GM23338 (cell line): ENCODE data around the gene KIR2DL4. TPM values are rescaled to one million over a fixed set of nuclear protein-coding genes. Genes with fewer than 3 reads are reported as not detected.
"Not testable (repeated sequence)": the region's sequence is repeated elsewhere in the genome, so short reads cannot be mapped to it uniquely, and the experiment has no call there.

Experiments used
- ATAC-seq: fragments of 200-7000 bp; cut with Tn5 transposase; 3 replicates; pipeline ENCODE4 v1.9.1; 2020
- DNase-seq: peaks from one replicate; pipeline ENCODE4 v3.0.0-alpha.2; 2015; ENCODE audit warnings: low spot score
- H2AFZ ChIP-seq: fragments of 200-600 bp; sonication (generic); 2 replicates; pipeline ENCODE4 v1.8.0; 2016; ENCODE audit warnings: antibody characterized with exemption, mild to moderate bottlenecking, moderate library complexity
- H3F3A ChIP-seq: fragments of 200-600 bp; sonication (generic); replicated peaks from 2 replicates; pipeline ENCODE4 v1.8.0; 2017; ENCODE audit warnings: antibody characterized with exemption, mixed run types, low read depth
- H3K27ac ChIP-seq: fragments of 200-600 bp; sonication (generic); 2 replicates; pipeline ENCODE4 v1.6.1; 2016; ENCODE audit warnings: low read depth
- H3K27me3 ChIP-seq: fragments of 200-600 bp; sonication (generic); 2 replicates; pipeline ENCODE4 v1.8.0; 2016; ENCODE audit warnings: mild to moderate bottlenecking, mixed run types, moderate library complexity; ENCODE audit not compliant: insufficient read depth
- H3K36me3 ChIP-seq: fragments of 200-600 bp; sonication (generic); 2 replicates; pipeline ENCODE4 v1.8.0; 2016; ENCODE audit warnings: mild to moderate bottlenecking; ENCODE audit not compliant: insufficient read depth
- H3K4me1 ChIP-seq: fragments of 200-600 bp; sonication (generic); 2 replicates; pipeline ENCODE4 v1.8.0; 2016; ENCODE audit warnings: mild to moderate bottlenecking, moderate library complexity; ENCODE audit not compliant: insufficient read depth
- H3K4me2 ChIP-seq: fragments of 200-600 bp; sonication (generic); 2 replicates; pipeline ENCODE4 v1.7.1; 2017; ENCODE audit warnings: mixed run types
- H3K4me3 ChIP-seq: fragments of 200-600 bp; sonication (generic); 2 replicates; pipeline ENCODE4 v1.6.1; 2016; ENCODE audit warnings: mixed run types
- H3K79me2 ChIP-seq: fragments of 200-600 bp; sonication (generic); replicated peaks from 2 replicates; pipeline ENCODE4 v1.8.0; 2017; ENCODE audit warnings: mild to moderate bottlenecking; ENCODE audit not compliant: insufficient read depth
- H3K9me2 ChIP-seq: fragments of 200-600 bp; sonication (generic); 2 replicates; pipeline ENCODE4 v1.8.0; 2017; ENCODE audit not compliant: insufficient read depth
- H4K20me1 ChIP-seq: fragments of 200-600 bp; sonication (generic); replicated peaks from 2 replicates; pipeline ENCODE4 v1.8.0; 2017; ENCODE audit warnings: mild to moderate bottlenecking; ENCODE audit not compliant: insufficient read depth
- H3K27ac Mint-ChIP-seq: 2 replicates; pipeline ENCODE4 v1.8.0; 2020; ENCODE audit warnings: inconsistent platforms, mild to moderate bottlenecking, moderate library complexity, mixed read lengths
- H3K27me3 Mint-ChIP-seq: 3 replicates; pipeline ENCODE4 v1.8.0; 2022; ENCODE audit warnings: low read depth, mild to moderate bottlenecking, moderate library complexity, mixed read lengths, inconsistent platforms; ENCODE audit not compliant: insufficient read depth, poor library complexity
- H3K36me3 Mint-ChIP-seq: 3 replicates; pipeline ENCODE4 v1.8.0; 2021; ENCODE audit warnings: low read depth, mild to moderate bottlenecking, inconsistent platforms, moderate library complexity, mixed read lengths
- H3K4me1 Mint-ChIP-seq: 3 replicates; pipeline ENCODE4 v1.8.0; 2020; ENCODE audit warnings: mild to moderate bottlenecking, inconsistent platforms, mixed read lengths
- H3K4me3 Mint-ChIP-seq: 3 replicates; pipeline ENCODE4 v1.8.0; 2021; ENCODE audit warnings: moderate library complexity, mild to moderate bottlenecking, inconsistent platforms, mixed read lengths
- H3K9me3 Mint-ChIP-seq: 3 replicates; pipeline ENCODE4 v1.8.0; 2020; ENCODE audit warnings: moderate library complexity, mild to moderate bottlenecking, inconsistent platforms, mixed read lengths
- CREB1 ChIP-seq: fragments of 250-450 bp; sonication (Bioruptor Pico); IDR thresholded peaks from 2 replicates; pipeline ENCODE4 v1.5.0; 2020; ENCODE audit warnings: low read depth, mild to moderate bottlenecking, moderate library complexity
- ETS1 ChIP-seq: IDR thresholded peaks from 2 replicates; pipeline ENCODE4 v1.6.1; 2016; ENCODE audit warnings: antibody characterized with exemption
- EZH2 ChIP-seq: fragments of 200-600 bp; sonication (generic); IDR thresholded peaks from one replicate; pipeline ENCODE4 v1.8.0; 2017; ENCODE audit warnings: antibody characterized with exemption, mild to moderate bottlenecking, low read depth; ENCODE audit not compliant: unreplicated experiment
- EZH2phosphoT487 ChIP-seq: fragments of 200-600 bp; sonication (generic); IDR thresholded peaks from one replicate; pipeline ENCODE4 v1.8.1; 2018; ENCODE audit warnings: antibody characterized with exemption; ENCODE audit not compliant: unreplicated experiment
- JUNB ChIP-seq: IDR thresholded peaks from one replicate; pipeline ENCODE4 v1.6.1; 2016; ENCODE audit warnings: antibody characterized with exemption; ENCODE audit not compliant: unreplicated experiment
- NANOG ChIP-seq: IDR thresholded peaks from 2 replicates; pipeline ENCODE4 v1.6.1; 2016; ENCODE audit warnings: antibody characterized with exemption, borderline replicate concordance
- POLR2AphosphoS5 ChIP-seq: IDR thresholded peaks from 2 replicates; pipeline ENCODE4 v1.6.1; 2016; ENCODE audit warnings: antibody characterized with exemption, low read depth
- STAT1 ChIP-seq: IDR thresholded peaks from one replicate; pipeline ENCODE4 v1.6.1; 2016; ENCODE audit warnings: antibody characterized with exemption; ENCODE audit not compliant: unreplicated experiment
- ZNF114 ChIP-seq: fragments of 250-450 bp; sonication (Bioruptor Pico); IDR thresholded peaks from 2 replicates; pipeline ENCODE4 v1.5.0; 2020; ENCODE audit warnings: mild to moderate bottlenecking, moderate library complexity
- ZNF331 ChIP-seq: fragments of 250-450 bp; sonication (Bioruptor Pico); IDR thresholded peaks from 2 replicates; pipeline ENCODE4 v1.5.0; 2020; ENCODE audit warnings: low read depth, mild to moderate bottlenecking, moderate library complexity
- polyA plus RNA-seq: library from polyadenylated mRNA; unstranded; fragments of >200 nt; fragmentation: Nextera tagmentation; extraction: Ambion mirVana; gene quantifications from 2 replicates; pipeline ENCODE4 v1.2.1, GENCODE V29; 2016
- total RNA-seq: library from RNA; depleted of rRNA; stranded (reverse); fragments of >200 nt; shearing (Covaris generic); gene quantifications from 2 replicates; pipeline ENCODE4 v1.2.3, GENCODE V29; 2014
- TF ChIP-seq, protein P1 (sequence below): IDR thresholded peaks from one replicate; pipeline ENCODE4 v1.6.1; 2018; ENCODE audit warnings: antibody characterized with exemption; ENCODE audit not compliant: unreplicated experiment

The KIR2DL4 gene
- total and polyA plus RNA-seq, 2 experiments from 2014 or later, result not detected

GRCh38 chr19:54806516-54806838 is 3.1 kb downstream of the KIR2DL4 start (continued):
- no peak for TF ChIP-seq ETS1
- no peak for TF ChIP-seq NANOG

DNA sequence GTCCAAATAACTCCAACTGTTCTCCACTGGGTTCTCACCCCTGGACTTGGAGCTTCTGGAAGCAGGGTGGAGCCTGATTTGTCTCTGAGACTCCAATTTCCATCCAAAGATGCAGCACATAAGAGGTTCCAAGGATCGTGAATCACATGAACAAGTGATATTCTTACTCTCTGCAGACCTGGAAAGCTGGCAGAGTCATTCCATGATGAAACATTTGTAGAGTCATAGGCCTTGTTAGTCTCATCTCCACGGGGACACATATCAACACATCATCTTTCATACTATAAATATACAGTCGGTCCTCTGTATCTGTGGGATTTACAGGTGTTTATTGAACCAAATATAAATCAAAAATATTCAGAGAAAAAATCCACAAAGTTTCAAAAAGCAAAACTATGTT is 11.2 kb downstream of the KIR2DL4 start:
- not testable (repeated sequence) for DNase-seq, H3K4me3 ChIP-seq, H3K4me3 Mint-ChIP-seq, H3K4me2 ChIP-seq, H3K4me1 ChIP-seq, H2AFZ ChIP-seq, H3K4me1 Mint-ChIP-seq, ATAC-seq, H3K27ac ChIP-seq, H3K27ac Mint-ChIP-seq, H3K36me3 ChIP-seq, H3K27me3 ChIP-seq, H4K20me1 ChIP-seq, H3K79me2 ChIP-seq, H3K9me2 ChIP-seq, H3F3A ChIP-seq
- Mint-ChIP-seq H3K27me3 (peaks cover 21% of the 10 kb centered on the region), H3K36me3 (peaks cover 59% of the 10 kb centered on the region), H3K9me3 (peaks cover 100% of the 10 kb centered on the region)

GRCh38 chr19:54816251-54816650 is 12.8 kb downstream of the KIR2DL4 start, which contains the start of gene KIR3DL1:
TSS of gene KIR3DL1 (plus strand) at chr19:54816468.
- H3K27ac Mint-ChIP-seq, H3K4me3 ChIP-seq, H4K20me1 ChIP-seq, H3K9me2 ChIP-seq, H3F3A ChIP-seq, H3K4me1 Mint-ChIP-seq, H3K4me2 ChIP-seq, H2AFZ ChIP-seq, H3K4me1 ChIP-seq, H3K27ac ChIP-seq, H3K36me3 ChIP-seq, H3K4me3 Mint-ChIP-seq, ATAC-seq, H3K79me2 ChIP-seq, DNase-seq, H3K27me3 ChIP-seq: not testable (repeated sequence)
- Mint-ChIP-seq H3K9me3 (peaks cover 100% of the 10 kb centered on the region), H3K27me3 (peaks cover 24% of the 10 kb centered on the region), H3K36me3 (peaks cover 60% of the 10 kb centered on the region)

GRCh38 chr19:54817670-54818536 is 14.5 kb downstream of the KIR2DL4 start:
- H3K9me2 ChIP-seq, result no peaks in the 10 kb centered on the region
- Mint-ChIP-seq H3K4me3 (no peak overlapping the region), H3K9me3 (peaks cover 99% of the 10 kb centered on the region), H3K4me1 (no peaks in the 10 kb centered on the region), H3K36me3 (peaks cover 56% of the 10 kb centered on the region), H3K27me3 (peaks cover 24% of the 10 kb centered on the region), H3K27ac (no peak overlapping the region)
- H3K27me3 ChIP-seq, result no peaks in the 10 kb centered on the region
- H3K79me2 ChIP-seq, result no peaks in the 10 kb centered on the region
- no peaks in the 10 kb centered on the region for H3K4me1 ChIP-seq
- H3K4me3 ChIP-seq, result no peak overlapping the region
- H3K4me2 ChIP-seq, result no peak overlapping the region
- no peak overlapping the region for H3K27ac ChIP-seq
- no peak for ATAC-seq
- no peak overlapping the region for H2AFZ ChIP-seq
- H4K20me1 ChIP-seq, result no peaks in the 10 kb centered on the region
- DNase-seq, result no peak
- H3K36me3 ChIP-seq, result no peaks in the 10 kb centered on the region
- H3F3A ChIP-seq, result no peaks in the 10 kb centered on the region
- TF ChIP-seq NANOG, result no peak
- TF ChIP-seq CREB1 (CRISPR knock-in tag), result no peak
- TF ChIP-seq EZH2, result no peak
- TF ChIP-seq EZH2phosphoT487, result no peak
- no peak for TF ChIP-seq ZNF331 (CRISPR knock-in tag)
- no peak for TF ChIP-seq ZNF114 (CRISPR knock-in tag)
- TF ChIP-seq JUNB, result no peak
- no peak for TF ChIP-seq POLR2AphosphoS5
- TF ChIP-seq, protein P1, sequence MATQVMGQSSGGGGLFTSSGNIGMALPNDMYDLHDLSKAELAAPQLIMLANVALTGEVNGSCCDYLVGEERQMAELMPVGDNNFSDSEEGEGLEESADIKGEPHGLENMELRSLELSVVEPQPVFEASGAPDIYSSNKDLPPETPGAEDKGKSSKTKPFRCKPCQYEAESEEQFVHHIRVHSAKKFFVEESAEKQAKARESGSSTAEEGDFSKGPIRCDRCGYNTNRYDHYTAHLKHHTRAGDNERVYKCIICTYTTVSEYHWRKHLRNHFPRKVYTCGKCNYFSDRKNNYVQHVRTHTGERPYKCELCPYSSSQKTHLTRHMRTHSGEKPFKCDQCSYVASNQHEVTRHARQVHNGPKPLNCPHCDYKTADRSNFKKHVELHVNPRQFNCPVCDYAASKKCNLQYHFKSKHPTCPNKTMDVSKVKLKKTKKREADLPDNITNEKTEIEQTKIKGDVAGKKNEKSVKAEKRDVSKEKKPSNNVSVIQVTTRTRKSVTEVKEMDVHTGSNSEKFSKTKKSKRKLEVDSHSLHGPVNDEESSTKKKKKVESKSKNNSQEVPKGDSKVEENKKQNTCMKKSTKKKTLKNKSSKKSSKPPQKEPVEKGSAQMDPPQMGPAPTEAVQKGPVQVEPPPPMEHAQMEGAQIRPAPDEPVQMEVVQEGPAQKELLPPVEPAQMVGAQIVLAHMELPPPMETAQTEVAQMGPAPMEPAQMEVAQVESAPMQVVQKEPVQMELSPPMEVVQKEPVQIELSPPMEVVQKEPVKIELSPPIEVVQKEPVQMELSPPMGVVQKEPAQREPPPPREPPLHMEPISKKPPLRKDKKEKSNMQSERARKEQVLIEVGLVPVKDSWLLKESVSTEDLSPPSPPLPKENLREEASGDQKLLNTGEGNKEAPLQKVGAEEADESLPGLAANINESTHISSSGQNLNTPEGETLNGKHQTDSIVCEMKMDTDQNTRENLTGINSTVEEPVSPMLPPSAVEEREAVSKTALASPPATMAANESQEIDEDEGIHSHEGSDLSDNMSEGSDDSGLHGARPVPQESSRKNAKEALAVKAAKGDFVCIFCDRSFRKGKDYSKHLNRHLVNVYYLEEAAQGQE, result no peak
- no peak for TF ChIP-seq ETS1
- no peak for TF ChIP-seq STAT1
